HCT116 (cell line): ENCODE results near the gene SLCO2A1. TPM values are rescaled to one million over a fixed set of nuclear protein-coding genes. Genes with fewer than 3 reads are reported as not detected.

Experiments used
- ATAC-seq: fragments of 200-7000 bp; cut with Tn5 transposase; 2 replicates; pipeline ENCODE4 v1.9.1; 2020; ENCODE audit warnings: mild to moderate bottlenecking, moderate library complexity
- BruUV-seq: library from RNA; stranded (reverse); fragments of 400-500 nt; replicated peaks from 2 replicates; lab custom pipeline; 2021; lab: Mats Ljungman, UMichigan
- CTCF ChIA-PET: fragments of 300-600 bp; sonication (Branson Sonifier 250); formaldehyde crosslinking; loops from one replicate; lab custom pipeline; 2021; ENCODE audit warnings: antibody characterized with exemption; lab: Charles Lee
- POLR2A ChIA-PET: fragments of 300-600, 350-600 bp; sonication (Branson Sonifier 250); formaldehyde crosslinking; loops from one replicate; lab custom pipeline; 2021; ENCODE audit warnings: antibody characterized with exemption; lab: Charles Lee
- RAD21 ChIA-PET, 2 experiments: fragments of 300-600 bp; sonication (Branson Sonifier 250); formaldehyde crosslinking; loops; one replicate each; lab custom pipeline; 2023; ENCODE audit warnings: low total read pairs in 2 of 2; ENCODE audit not compliant: uncharacterized antibody in 2 of 2, unreplicated experiment in 2 of 2, low non-redundant PET in 1 of 2; lab: Charles Lee
- DNase-seq: peaks from one replicate; pipeline ENCODE4 v3.0.0-alpha.2; 2010; ENCODE audit warnings: low read depth, low spot score
- H2AFZ ChIP-seq: fragments of 200-600 bp; shearing (Covaris generic), sonication (generic); 2 replicates; pipeline ENCODE4 v1.6.1; 2017; ENCODE audit warnings: low read depth, mixed run types, mixed read lengths, antibody characterized with exemption, low read length; ENCODE audit not compliant: poor library complexity, severe bottlenecking
- H3K27ac ChIP-seq: 2 replicates; pipeline ENCODE4 v1.5.1; 2012; ENCODE audit warnings: low read depth, low read length
- H3K27me3 ChIP-seq: fragments of 200-600 bp; sonication (generic); 2 replicates; pipeline ENCODE4 v1.6.1; 2016; ENCODE audit warnings: mixed run types, low read length, mixed read lengths; ENCODE audit not compliant: insufficient read depth
- H3K36me3 ChIP-seq, 2 experiments: fragments of 200-500 bp in 1 of 2; fragments of 200-600 bp in 1 of 2; sonication (Bioruptor generic) in 1 of 2; sonication (generic) in 1 of 2; 2 replicates each; pipeline versions ENCODE4 v1.5.1 to v1.6.1; 2014 to 2016; ENCODE audit warnings: low read length in 2 of 2, inconsistent platforms in 1 of 2, mixed read lengths in 1 of 2, mixed run types in 1 of 2; ENCODE audit not compliant: insufficient read depth in 2 of 2, control insufficient read depth in 1 of 2
- H3K4me1 ChIP-seq, 2 experiments: fragments of 200-600 bp in 1 of 2; sonication (generic) in 1 of 2; 2 replicates each; pipeline versions ENCODE4 v1.5.1 to v1.6.1; 2012 to 2017; ENCODE audit warnings: low read length in 2 of 2, inconsistent platforms in 1 of 2, mild to moderate bottlenecking in 1 of 2, mixed read lengths in 1 of 2, mixed run types in 1 of 2, moderate library complexity in 1 of 2; ENCODE audit not compliant: insufficient read depth in 2 of 2, control insufficient read depth in 1 of 2
- H3K4me2 ChIP-seq: fragments of 200-600 bp; sonication (generic); 2 replicates; pipeline ENCODE4 v1.6.1; 2017; ENCODE audit warnings: mixed run types, low read length, mixed read lengths
- H3K4me3 ChIP-seq, 2 experiments: fragments of 200-600 bp in 1 of 2; sonication (generic) in 1 of 2; replicated peaks in 1 of 2; 2 replicates each; pipeline ENCODE4 v1.5.1; 2011 to 2016; ENCODE audit warnings: low read length in 2 of 2, control low read depth in 1 of 2, low read depth in 1 of 2, mild to moderate bottlenecking in 1 of 2, mixed read lengths in 1 of 2, mixed run types in 1 of 2
- H3K79me2 ChIP-seq: fragments of 200-600 bp; sonication (generic); 2 replicates; pipeline ENCODE4 v1.6.1; 2017; ENCODE audit warnings: mild to moderate bottlenecking, mixed run types, low read length, moderate library complexity, mixed read lengths; ENCODE audit not compliant: insufficient read depth
- H3K9ac ChIP-seq: fragments of 200-600 bp; sonication (generic); 2 replicates; pipeline ENCODE4 v1.6.1; 2016; ENCODE audit warnings: low read length, mixed read lengths
- H3K9me2 ChIP-seq: fragments of 200-600 bp; sonication (generic), shearing (Covaris generic); 2 replicates; pipeline ENCODE4 v1.6.1; 2017; ENCODE audit warnings: mixed run types, mild to moderate bottlenecking, moderate library complexity; ENCODE audit not compliant: insufficient read depth
- H3K9me3 ChIP-seq, 2 experiments: fragments of 200-500 bp in 1 of 2; fragments of 200-600 bp in 1 of 2; sonication (Bioruptor generic) in 1 of 2; sonication (generic) in 1 of 2; 2 replicates each; pipeline ENCODE4 v1.6.1; 2014 to 2017; ENCODE audit warnings: low read length in 2 of 2, mixed read lengths in 2 of 2, inconsistent platforms in 1 of 2, low read depth in 1 of 2, mild to moderate bottlenecking in 1 of 2, mixed run types in 1 of 2, moderate library complexity in 1 of 2; ENCODE audit not compliant: control insufficient read depth in 1 of 2, insufficient read depth in 1 of 2
- H4K20me1 ChIP-seq: fragments of 200-600 bp; sonication (generic), shearing (Covaris generic); 2 replicates; pipeline ENCODE4 v1.6.1; 2017; ENCODE audit warnings: mixed run types, mild to moderate bottlenecking, moderate library complexity; ENCODE audit not compliant: insufficient read depth
- CBX3 ChIP-seq: IDR thresholded peaks from 2 replicates; pipeline ENCODE4 v1.6.1; 2012; ENCODE audit warnings: low read depth
- CEBPB ChIP-seq: IDR thresholded peaks from 2 replicates; pipeline ENCODE4 v1.6.1; 2012; ENCODE audit warnings: low read depth
- EGR1 ChIP-seq: IDR thresholded peaks from 2 replicates; pipeline ENCODE4 v1.6.1; 2012; ENCODE audit warnings: low read depth
- ELF1 ChIP-seq: IDR thresholded peaks from 2 replicates; pipeline ENCODE4 v1.6.1; 2012; ENCODE audit warnings: low read depth, borderline replicate concordance
- EZH2 ChIP-seq: fragments of 200-600 bp; sonication (generic); IDR thresholded peaks from 2 replicates; pipeline ENCODE4 v1.6.1; 2017; ENCODE audit warnings: antibody characterized with exemption, mixed run types
- FOSL1 ChIP-seq: IDR thresholded peaks from 2 replicates; pipeline ENCODE4 v1.6.1; 2012; ENCODE audit warnings: low read depth
- JUND ChIP-seq: IDR thresholded peaks from 2 replicates; pipeline ENCODE4 v1.6.1; 2012
- POLR2A ChIP-seq: IDR thresholded peaks from 2 replicates; pipeline ENCODE4 v1.7.0; 2011; ENCODE audit warnings: borderline replicate concordance; ENCODE audit not compliant: insufficient read depth, insufficient read length; ENCODE audit errors: extremely low read depth
- SIN3A ChIP-seq: IDR thresholded peaks from 2 replicates; pipeline ENCODE4 v1.6.1; 2012; ENCODE audit warnings: low read depth
- TCF7L2 ChIP-seq: IDR thresholded peaks from 2 replicates; pipeline ENCODE4 v1.7.0; 2011; ENCODE audit warnings: borderline replicate concordance, inconsistent platforms; ENCODE audit not compliant: insufficient read depth, insufficient read length; ENCODE audit errors: extremely low read depth
- YY1 ChIP-seq: IDR thresholded peaks from 2 replicates; pipeline ENCODE4 v1.6.1; 2011; ENCODE audit warnings: low read length, low read depth, moderate library complexity, mild to moderate bottlenecking; ENCODE audit not compliant: insufficient replicate concordance; ENCODE audit errors: extremely low read depth
- ZFX ChIP-seq: fragments of 450-650 bp; IDR thresholded peaks from 2 replicates; pipeline ENCODE4 v1.6.1; 2017
- ZNF274 ChIP-seq: fragments of 200-500 bp; sonication (Bioruptor generic); IDR thresholded peaks from 2 replicates; pipeline ENCODE4 v1.6.1; 2014; ENCODE audit warnings: mild to moderate bottlenecking, low read depth, low read length, inconsistent platforms
- intact Hi-C: fragments of 100-400 bp; cut with micrococcal nuclease; formaldehyde crosslinking; loops from 2 replicates; pipeline ENCODE4 v1.10.0; 2022
- total RNA-seq: library from RNA; stranded (reverse); gene quantifications from one replicate; pipeline ENCODE4 v1.2.1, GENCODE V29; 2021; ENCODE audit not compliant: unreplicated experiment
- TF ChIP-seq, protein P1 (sequence below), 3 experiments: fragments of 200-600 bp in 1 of 3; sonication (generic) in 1 of 3; IDR thresholded peaks in 2 of 3; conservative IDR thresholded peaks in 1 of 3; 2 replicates each; pipeline ENCODE4 v1.5.1; 2012 to 2017; ENCODE audit warnings: low read depth in 2 of 3, low read length in 2 of 3, antibody characterized with exemption in 1 of 3, borderline replicate concordance in 1 of 3, control low read depth in 1 of 3, mild to moderate bottlenecking in 1 of 3, mixed read lengths in 1 of 3, mixed run types in 1 of 3, moderate library complexity in 1 of 3; ENCODE audit not compliant: insufficient read depth in 1 of 3
- TF ChIP-seq, protein P2 (sequence below): IDR thresholded peaks from 2 replicates; pipeline ENCODE4 v1.6.1; 2012; ENCODE audit warnings: low read depth
- TF ChIP-seq, protein P3 (sequence below): IDR thresholded peaks from 2 replicates; pipeline ENCODE4 v1.6.1; 2012
- TF ChIP-seq, protein P4 (sequence below): IDR thresholded peaks from 2 replicates; pipeline ENCODE4 v1.6.1; 2011; ENCODE audit warnings: mild to moderate bottlenecking, low read length, moderate library complexity; ENCODE audit not compliant: insufficient replicate concordance; ENCODE audit errors: extremely low read depth
- TF ChIP-seq, protein P5 (sequence below): IDR thresholded peaks from 2 replicates; pipeline ENCODE4 v1.6.1; 2012

The SLCO2A1 gene
- total RNA-seq, 1 experiment from 2014 or later: 0.52 TPM

DNA sequence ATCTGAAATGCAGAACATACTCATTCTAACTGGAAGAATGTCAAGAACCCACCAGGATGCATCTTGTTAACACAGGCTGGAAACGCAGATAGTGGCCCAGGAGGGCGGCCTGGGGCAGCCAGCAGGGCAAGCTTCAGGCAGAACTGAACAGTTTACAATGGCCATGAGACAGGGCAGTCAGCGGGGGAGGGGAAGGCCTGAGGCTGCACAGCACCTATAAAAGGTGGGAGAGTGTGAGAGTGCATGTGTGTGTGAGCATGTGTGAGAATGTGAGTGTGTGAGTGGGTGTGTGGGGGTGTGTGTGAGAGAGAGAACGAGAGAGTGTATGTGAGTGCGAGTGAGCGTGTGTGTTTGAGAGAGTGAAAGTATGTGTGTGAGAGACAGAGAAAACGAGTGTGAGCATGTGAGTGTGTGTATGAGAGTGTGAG, 26.8 kb upstream of the SLCO2A1 start:
- Histone ChIP-seq H3K27ac (no peak overlapping the region), H3K9me2 (no peaks in the 10 kb centered on the region), H3K36me3 (no peaks in the 10 kb centered on the region), H3K4me2 (no peak overlapping the region), H3K9me3 (no peaks in the 10 kb centered on the region), H3K4me1 (peaks cover 0 to 7% of the 10 kb centered on the region in 2 experiments; a peak in 2 of 4 replicates), H3K4me3 (no peak overlapping the region), H3K9ac (no peak overlapping the region), H3K27me3 (no peaks in the 10 kb centered on the region), H4K20me1 (no peaks in the 10 kb centered on the region), H2AFZ (no peak overlapping the region), H3K79me2 (no peaks in the 10 kb centered on the region)
- no TSS peak for BruUV-seq
- no peak for DNase-seq
- TF ChIP-seq, protein P1, sequence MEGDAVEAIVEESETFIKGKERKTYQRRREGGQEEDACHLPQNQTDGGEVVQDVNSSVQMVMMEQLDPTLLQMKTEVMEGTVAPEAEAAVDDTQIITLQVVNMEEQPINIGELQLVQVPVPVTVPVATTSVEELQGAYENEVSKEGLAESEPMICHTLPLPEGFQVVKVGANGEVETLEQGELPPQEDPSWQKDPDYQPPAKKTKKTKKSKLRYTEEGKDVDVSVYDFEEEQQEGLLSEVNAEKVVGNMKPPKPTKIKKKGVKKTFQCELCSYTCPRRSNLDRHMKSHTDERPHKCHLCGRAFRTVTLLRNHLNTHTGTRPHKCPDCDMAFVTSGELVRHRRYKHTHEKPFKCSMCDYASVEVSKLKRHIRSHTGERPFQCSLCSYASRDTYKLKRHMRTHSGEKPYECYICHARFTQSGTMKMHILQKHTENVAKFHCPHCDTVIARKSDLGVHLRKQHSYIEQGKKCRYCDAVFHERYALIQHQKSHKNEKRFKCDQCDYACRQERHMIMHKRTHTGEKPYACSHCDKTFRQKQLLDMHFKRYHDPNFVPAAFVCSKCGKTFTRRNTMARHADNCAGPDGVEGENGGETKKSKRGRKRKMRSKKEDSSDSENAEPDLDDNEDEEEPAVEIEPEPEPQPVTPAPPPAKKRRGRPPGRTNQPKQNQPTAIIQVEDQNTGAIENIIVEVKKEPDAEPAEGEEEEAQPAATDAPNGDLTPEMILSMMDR (IDR thresholded peaks at IDR 0.05 in 2 of 3, conservative IDR thresholded peaks at IDR 0.05 in 1 of 3; ENCODE audit: borderline replicate concordance in 1 of 3, insufficient read depth in 1 of 3, low read depth in 2 of 3, low read length in 2 of 3): no peak
- no peak for TF ChIP-seq POLR2A
- no peak for TF ChIP-seq SIN3A
- TF ChIP-seq EZH2: no peak
- no peak for TF ChIP-seq CBX3
- TF ChIP-seq, protein P2, sequence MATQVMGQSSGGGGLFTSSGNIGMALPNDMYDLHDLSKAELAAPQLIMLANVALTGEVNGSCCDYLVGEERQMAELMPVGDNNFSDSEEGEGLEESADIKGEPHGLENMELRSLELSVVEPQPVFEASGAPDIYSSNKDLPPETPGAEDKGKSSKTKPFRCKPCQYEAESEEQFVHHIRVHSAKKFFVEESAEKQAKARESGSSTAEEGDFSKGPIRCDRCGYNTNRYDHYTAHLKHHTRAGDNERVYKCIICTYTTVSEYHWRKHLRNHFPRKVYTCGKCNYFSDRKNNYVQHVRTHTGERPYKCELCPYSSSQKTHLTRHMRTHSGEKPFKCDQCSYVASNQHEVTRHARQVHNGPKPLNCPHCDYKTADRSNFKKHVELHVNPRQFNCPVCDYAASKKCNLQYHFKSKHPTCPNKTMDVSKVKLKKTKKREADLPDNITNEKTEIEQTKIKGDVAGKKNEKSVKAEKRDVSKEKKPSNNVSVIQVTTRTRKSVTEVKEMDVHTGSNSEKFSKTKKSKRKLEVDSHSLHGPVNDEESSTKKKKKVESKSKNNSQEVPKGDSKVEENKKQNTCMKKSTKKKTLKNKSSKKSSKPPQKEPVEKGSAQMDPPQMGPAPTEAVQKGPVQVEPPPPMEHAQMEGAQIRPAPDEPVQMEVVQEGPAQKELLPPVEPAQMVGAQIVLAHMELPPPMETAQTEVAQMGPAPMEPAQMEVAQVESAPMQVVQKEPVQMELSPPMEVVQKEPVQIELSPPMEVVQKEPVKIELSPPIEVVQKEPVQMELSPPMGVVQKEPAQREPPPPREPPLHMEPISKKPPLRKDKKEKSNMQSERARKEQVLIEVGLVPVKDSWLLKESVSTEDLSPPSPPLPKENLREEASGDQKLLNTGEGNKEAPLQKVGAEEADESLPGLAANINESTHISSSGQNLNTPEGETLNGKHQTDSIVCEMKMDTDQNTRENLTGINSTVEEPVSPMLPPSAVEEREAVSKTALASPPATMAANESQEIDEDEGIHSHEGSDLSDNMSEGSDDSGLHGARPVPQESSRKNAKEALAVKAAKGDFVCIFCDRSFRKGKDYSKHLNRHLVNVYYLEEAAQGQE: no peak
- TF ChIP-seq FOSL1: no peak
- TF ChIP-seq TCF7L2: no peak
- no peak for TF ChIP-seq CEBPB
- no peak for TF ChIP-seq EGR1
- TF ChIP-seq, protein P3, sequence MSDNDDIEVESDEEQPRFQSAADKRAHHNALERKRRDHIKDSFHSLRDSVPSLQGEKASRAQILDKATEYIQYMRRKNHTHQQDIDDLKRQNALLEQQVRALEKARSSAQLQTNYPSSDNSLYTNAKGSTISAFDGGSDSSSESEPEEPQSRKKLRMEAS: no peak
- TF ChIP-seq ELF1: no peak
- no peak for TF ChIP-seq ZFX
- TF ChIP-seq ZNF274: no peak
- TF ChIP-seq JUND: no peak
- TF ChIP-seq, protein P4, sequence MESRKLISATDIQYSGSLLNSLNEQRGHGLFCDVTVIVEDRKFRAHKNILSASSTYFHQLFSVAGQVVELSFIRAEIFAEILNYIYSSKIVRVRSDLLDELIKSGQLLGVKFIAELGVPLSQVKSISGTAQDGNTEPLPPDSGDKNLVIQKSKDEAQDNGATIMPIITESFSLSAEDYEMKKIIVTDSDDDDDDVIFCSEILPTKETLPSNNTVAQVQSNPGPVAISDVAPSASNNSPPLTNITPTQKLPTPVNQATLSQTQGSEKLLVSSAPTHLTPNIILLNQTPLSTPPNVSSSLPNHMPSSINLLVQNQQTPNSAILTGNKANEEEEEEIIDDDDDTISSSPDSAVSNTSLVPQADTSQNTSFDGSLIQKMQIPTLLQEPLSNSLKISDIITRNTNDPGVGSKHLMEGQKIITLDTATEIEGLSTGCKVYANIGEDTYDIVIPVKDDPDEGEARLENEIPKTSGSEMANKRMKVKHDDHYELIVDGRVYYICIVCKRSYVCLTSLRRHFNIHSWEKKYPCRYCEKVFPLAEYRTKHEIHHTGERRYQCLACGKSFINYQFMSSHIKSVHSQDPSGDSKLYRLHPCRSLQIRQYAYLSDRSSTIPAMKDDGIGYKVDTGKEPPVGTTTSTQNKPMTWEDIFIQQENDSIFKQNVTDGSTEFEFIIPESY: no peak
- TF ChIP-seq, protein P5, sequence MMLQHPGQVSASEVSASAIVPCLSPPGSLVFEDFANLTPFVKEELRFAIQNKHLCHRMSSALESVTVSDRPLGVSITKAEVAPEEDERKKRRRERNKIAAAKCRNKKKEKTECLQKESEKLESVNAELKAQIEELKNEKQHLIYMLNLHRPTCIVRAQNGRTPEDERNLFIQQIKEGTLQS: no peak
- no peak for TF ChIP-seq YY1
- intact Hi-C loops: no loop called here
- RAD21 ChIA-PET: no interaction called here
- POLR2A ChIA-PET: no interaction called here
- CTCF ChIA-PET: no interaction called here
- no peak for ATAC-seq
